Naive thymus-derived CD8-positive, alpha-beta T cell (primary cell): ENCODE results near the gene ACAD9. TPM values are rescaled to one million over a fixed set of nuclear protein-coding genes. Genes with fewer than 3 reads are reported as not detected.
"Not testable (repeated sequence)": the region's sequence is repeated elsewhere in the genome, so short reads cannot be mapped to it uniquely, and the experiment has no call there.

Source experiments
- ATAC-seq, 2 donors: fragments of 150-1000 bp; cut with Tn5 transposase in 1 of 2; sonication (Bioruptor Pico), chemical (Tn5 transposase) in 1 of 2; 1 replicate in 1 of 2; 2 replicates in 1 of 2; pipeline ENCODE4 v1.10.0; 2021; ENCODE audit warnings: mild to moderate bottlenecking in 2 of 2, moderate library complexity in 2 of 2
- POLR2A ChIA-PET: fragments of 350-600 bp; sonication (Branson Sonifier 250); formaldehyde crosslinking; loops from one replicate; lab custom pipeline; 2021; ENCODE audit warnings: antibody characterized with exemption; lab: Charles Lee
- DNase-seq, 10 donors: peaks; one replicate each; pipeline versions ENCODE4 v3.0.0 to v3.0.0-alpha.2; 2020 to 2022
- H3K27ac Mint-ChIP-seq, 10 donors: one replicate each; pipeline ENCODE4 v1.8.0; 2020 to 2022; ENCODE audit warnings: mild to moderate bottlenecking in 10 of 10, mixed read lengths in 10 of 10, moderate library complexity in 4 of 10, inconsistent platforms in 1 of 10
- H3K27me3 Mint-ChIP-seq, 5 donors: one replicate each; pipeline ENCODE4 v1.8.0; 2021 to 2022; ENCODE audit warnings: mixed read lengths in 5 of 5
- H3K36me3 Mint-ChIP-seq, 3 donors: one replicate each; pipeline ENCODE4 v1.8.0; 2020 to 2022; ENCODE audit warnings: mixed read lengths in 3 of 3, mild to moderate bottlenecking in 2 of 3, inconsistent platforms in 1 of 3
- H3K4me1 Mint-ChIP-seq, 4 donors: one replicate each; pipeline ENCODE4 v1.8.0; 2021 to 2022; ENCODE audit warnings: mixed read lengths in 4 of 4
- H3K4me3 Mint-ChIP-seq, 10 donors: one replicate each; pipeline ENCODE4 v1.8.0; 2020 to 2022; ENCODE audit warnings: mild to moderate bottlenecking in 10 of 10, mixed read lengths in 10 of 10, moderate library complexity in 6 of 10, inconsistent platforms in 1 of 10
- H3K9me3 Mint-ChIP-seq, 9 donors: one replicate each; pipeline ENCODE4 v1.8.0; 2020 to 2022; ENCODE audit warnings: mixed read lengths in 9 of 9, mild to moderate bottlenecking in 3 of 9, inconsistent platforms in 1 of 9, moderate library complexity in 1 of 9
- polyA plus RNA-seq, 3 donors: library from polyadenylated mRNA; unstranded; fragments of 300-500 nt; fragmentation: Illumina TruSeq; gene quantifications; one replicate each; pipeline ENCODE4 v1.2.3, GENCODE V29; 2021
- total RNA-seq, 8 experiments: library from RNA in 2 of 8; stranded (reverse) in 2 of 8; gene quantifications; one replicate each; pipeline ENCODE4 v1.2.3 and lab custom pipeline; 2021 to 2026

The ACAD9 gene
- total RNA-seq (10 to 100 TPM; 57.0 to 61.3 TPM), polyA plus RNA-seq (10 to 100 TPM; 14.0 to 20.4 (median 16.5) TPM), total RNA-seq (lab: John Stamatoyannopoulos, UW) (55.6 to 105 (median 83.9) reads per million in 6 experiments)

DNA sequence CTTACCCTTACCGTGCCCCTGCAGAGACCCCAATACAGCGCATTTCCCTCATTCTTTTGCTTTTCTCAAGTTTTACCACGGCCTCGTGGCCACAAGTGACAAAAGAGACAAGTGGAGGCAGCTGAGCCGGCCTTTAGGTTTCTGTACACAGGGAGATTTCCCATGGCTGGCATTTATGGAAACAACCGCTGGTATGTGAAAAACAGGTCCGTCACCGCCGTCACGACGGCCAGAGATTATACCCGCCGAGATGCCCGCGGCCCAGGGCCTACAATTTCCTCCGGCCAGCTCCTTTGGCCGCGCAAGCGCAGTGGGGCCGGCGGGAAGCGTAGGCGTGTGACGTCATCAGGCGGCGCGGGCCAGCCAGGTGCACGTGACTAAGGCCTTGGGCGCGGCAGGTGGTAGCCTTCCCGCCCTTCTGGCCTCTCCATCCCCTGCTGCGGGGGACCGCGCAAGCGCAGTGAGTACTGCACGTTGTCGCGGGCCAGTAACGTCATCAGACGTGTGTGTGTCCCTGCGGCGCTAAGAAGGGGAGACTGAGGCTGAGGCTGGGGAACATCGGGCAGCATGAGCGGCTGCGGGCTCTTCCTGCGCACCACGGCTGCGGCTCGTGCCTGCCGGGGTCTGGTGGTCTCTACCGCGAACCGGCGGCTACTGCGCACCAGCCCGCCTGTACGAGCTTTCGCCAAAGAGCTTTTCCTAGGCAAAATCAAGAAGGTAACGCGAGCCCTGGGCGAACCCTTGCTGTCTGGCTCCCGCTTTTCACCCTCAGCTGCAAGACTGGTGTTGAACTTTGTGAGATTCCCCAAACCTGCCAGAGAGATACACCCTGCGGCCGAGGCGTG is at the start of gene ACAD9:
Gene ACAD9, plus strand, starts transcription at position 496 of the 845 bp plus-strand sequence. Its CDS starts 72 bp downstream, at position 568.
- peak; percentile 90 to 91 for ATAC-seq
- DNase-seq: peak; percentile 95 to 98 (median 96)
- peaks cover 0 to 22% (median 0%) of the 10 kb centered on the region in 3 donors for H3K36me3 Mint-ChIP-seq
- peaks cover 39 to 84% (median 79%) of the 10 kb centered on the region in 4 donors for H3K4me1 Mint-ChIP-seq
- H3K9me3 Mint-ChIP-seq: no peaks in the 10 kb centered on the region
- H3K27me3 Mint-ChIP-seq: peaks cover 0 to 5% (median 0%) of the 10 kb centered on the region in 5 donors
- peak within 1 kb of the TSS; percentile 93 to 99 (median 98) for H3K27ac Mint-ChIP-seq
- POLR2A ChIA-PET: interaction anchor here (0.7 to 3.2 kb wide), 17 partner anchors 9 to 827 kb away, joined by 3 to 29 read pairs (median 4); partner anchors contain the start of genes COPG1, RAB43 and SEC61A1
- peak within 1 kb of the TSS; percentile 85 to 95 (median 93) for H3K4me3 Mint-ChIP-seq

DNA sequence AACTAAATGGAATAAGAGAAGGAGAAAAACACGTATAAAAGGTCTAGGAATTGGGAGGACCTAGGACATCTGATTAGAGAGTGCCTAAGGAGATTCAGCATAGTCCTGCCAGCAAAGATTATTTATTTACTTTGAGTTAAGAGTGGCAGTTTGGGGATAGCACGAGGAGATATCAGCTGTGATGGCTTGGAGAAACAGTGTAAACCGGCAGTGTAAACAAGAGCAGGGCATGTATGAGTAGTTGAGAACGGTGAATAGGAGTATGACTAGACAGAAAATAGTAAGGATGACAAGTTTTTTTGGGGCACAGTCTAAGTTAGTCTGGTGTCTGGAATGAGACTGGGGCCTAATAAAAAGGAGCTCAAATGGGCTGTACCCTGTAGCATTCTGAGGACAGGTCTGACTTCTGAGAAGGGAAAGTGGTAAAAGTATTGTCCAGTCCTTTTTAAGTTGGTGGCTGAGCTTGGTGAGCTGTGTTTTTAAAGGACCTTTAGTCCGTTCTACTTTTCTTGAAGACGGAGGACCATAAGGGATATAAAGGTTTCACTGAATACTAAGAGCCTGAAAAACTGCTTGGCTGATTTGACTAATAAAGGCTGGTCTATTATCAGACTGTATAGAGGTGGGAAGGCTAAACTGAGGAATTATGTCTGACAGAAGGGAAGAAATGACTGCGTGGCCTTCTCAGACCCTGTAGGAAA is 49.3 kb upstream of the ACAD9 start:
- H3K9me3 Mint-ChIP-seq, DNase-seq, H3K4me1 Mint-ChIP-seq, POLR2A ChIA-PET, H3K4me3 Mint-ChIP-seq, H3K27me3 Mint-ChIP-seq, H3K27ac Mint-ChIP-seq, H3K36me3 Mint-ChIP-seq, ATAC-seq: not testable (repeated sequence)

DNA sequence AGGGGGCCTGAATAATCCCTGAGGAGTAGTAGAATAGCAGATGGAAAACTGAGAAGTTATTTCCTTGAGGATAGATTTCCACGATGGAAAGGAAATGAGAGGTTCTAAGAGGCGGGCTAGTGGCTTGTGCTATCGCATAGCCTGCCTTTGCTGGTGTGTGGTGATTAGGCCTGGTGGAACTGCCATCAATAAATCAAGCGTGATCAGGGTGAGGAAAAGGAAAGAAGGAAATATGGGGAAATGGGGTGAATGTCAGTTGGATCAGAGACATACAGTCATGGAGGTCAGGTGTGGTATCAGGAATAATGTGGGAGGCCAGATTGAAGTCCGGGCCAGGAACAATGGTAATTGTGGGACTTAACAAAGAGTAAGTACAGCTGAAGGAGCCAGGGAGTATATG is 48.7 kb upstream of the ACAD9 start:
- POLR2A ChIA-PET, H3K36me3 Mint-ChIP-seq, DNase-seq, H3K27ac Mint-ChIP-seq, H3K27me3 Mint-ChIP-seq, H3K9me3 Mint-ChIP-seq, H3K4me1 Mint-ChIP-seq, ATAC-seq, H3K4me3 Mint-ChIP-seq: not testable (repeated sequence)

DNA sequence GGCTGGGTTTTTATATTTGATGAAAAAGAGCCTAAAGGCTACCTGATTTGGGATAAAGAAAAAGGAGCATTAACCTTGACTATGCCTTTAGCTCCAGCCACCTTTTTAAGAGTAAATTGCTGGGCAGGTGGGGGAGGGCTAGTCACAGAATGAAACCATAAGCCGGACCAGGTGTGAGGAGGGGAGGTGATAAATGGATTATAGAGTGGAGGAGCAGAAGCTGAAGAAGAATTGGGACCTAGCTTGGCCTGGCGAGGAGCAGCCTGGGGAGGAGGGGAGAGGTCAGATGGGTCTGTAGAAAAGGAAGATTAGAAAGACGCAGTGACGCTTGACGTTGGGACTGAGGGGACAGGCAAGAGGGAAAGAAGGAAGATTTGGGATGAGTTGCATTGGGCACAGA is 46.4 kb upstream of the ACAD9 start:
- ATAC-seq, H3K4me3 Mint-ChIP-seq, H3K36me3 Mint-ChIP-seq, H3K9me3 Mint-ChIP-seq, H3K27ac Mint-ChIP-seq, DNase-seq, H3K27me3 Mint-ChIP-seq, POLR2A ChIA-PET, H3K4me1 Mint-ChIP-seq: not testable (repeated sequence)

GRCh38 chr3:128835096-128835495 is 44.3 kb upstream of the ACAD9 start:
- ATAC-seq (no peak), DNase-seq (no peak)
- POLR2A ChIA-PET: no interaction called here
- Mint-ChIP-seq H3K9me3 (no peaks in the 10 kb centered on the region), H3K27me3 (no peaks in the 10 kb centered on the region), H3K4me3 (no peak overlapping the region), H3K36me3 (no peaks in the 10 kb centered on the region), H3K4me1 (no peaks in the 10 kb centered on the region), H3K27ac (no peak overlapping the region)

DNA sequence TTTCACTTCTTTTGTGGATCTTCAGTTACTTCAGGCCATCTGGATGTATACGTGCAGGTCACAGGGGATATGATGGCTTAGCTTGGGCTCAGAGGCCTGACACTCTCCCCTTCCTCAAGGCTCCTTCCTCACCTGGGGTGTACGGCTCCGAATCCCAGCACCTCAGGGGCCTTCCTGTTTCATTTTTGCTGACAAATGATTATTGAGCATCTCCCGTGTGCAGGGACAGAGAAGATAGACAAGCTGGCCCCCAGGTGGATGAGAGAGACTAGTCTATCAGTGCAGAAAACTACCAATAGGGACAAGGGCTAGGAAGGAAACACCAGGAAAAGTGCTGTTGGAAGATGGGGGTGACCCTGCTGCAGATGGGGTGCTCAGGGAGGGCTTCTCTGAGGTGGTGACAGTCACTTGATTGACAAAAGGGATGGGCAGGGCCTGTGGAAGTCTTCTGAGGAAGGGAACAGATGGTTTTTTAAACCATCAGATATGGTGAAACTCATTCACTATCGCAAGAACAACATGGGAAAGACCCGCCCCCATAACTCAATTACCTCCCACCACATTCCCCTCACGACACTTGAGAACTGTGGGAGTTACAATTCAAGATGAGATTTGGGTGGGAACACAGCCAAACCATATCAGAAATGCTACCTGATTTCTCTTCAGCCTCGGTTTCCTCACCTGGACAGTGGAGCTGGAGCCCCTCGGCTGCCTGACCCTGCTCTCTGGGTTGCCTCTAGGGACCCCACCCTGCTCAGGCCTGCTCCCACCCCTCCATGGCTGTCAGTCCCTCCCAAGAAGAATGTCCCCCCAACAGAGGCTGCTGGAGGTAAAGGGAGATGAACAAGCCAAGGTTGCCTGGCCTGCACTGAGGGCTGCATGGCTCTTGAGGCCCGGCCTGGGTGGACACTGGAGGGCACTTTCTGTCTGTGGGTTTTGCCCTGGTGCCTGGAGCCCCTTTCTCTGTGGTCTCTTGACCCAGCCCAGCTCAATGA is 37.2 kb upstream of the ACAD9 start:
- POLR2A ChIA-PET: no interaction called here
- Mint-ChIP-seq H3K27ac (peak overlapping the region in 1 of 10 donors; percentile 5), H3K36me3 (no peaks in the 10 kb centered on the region), H3K27me3 (no peaks in the 10 kb centered on the region), H3K4me3 (no peak overlapping the region), H3K9me3 (no peaks in the 10 kb centered on the region), H3K4me1 (peaks cover 8 to 20% (median 17%) of the 10 kb centered on the region in 4 donors)
- DNase-seq (no peak), ATAC-seq (no peak)

DNA sequence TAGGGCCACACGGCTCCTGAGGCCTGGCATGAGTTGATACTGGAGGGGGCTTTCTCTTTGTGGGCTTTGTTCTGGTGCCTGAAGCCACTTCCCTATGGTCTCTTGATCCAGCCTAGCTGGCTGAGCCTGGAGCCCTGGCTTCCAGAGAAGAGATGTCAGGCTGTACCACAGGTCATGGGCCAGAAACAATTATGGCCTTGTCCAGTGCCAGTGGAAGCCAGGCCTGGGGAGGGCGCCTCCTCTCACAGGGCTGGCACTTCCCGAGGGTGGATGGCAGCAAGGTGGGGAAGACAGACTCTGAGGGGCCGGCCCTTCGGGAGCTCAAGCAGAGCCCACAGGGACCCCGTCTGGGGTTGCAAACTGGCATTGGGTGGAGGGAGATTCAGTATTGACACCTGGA is 34.9 kb upstream of the ACAD9 start:
- DNase-seq (no peak), ATAC-seq (no peak)
- H3K9me3 Mint-ChIP-seq: no peaks in the 10 kb centered on the region
- H3K4me1 Mint-ChIP-seq: peaks cover 8 to 20% (median 18%) of the 10 kb centered on the region in 4 donors
- peak overlapping the region in 4 of 10 donors; percentile 22 to 91 (median 32) for H3K4me3 Mint-ChIP-seq
- POLR2A ChIA-PET: interaction anchor here (2.7 kb wide), 1 partner anchor 164 kb away, joined by 11 read pairs; no protein-coding TSS in a partner anchor
- H3K36me3 Mint-ChIP-seq: no peaks in the 10 kb centered on the region
- no peaks in the 10 kb centered on the region for H3K27me3 Mint-ChIP-seq
- H3K27ac Mint-ChIP-seq: peak overlapping the region in 5 of 10 donors; percentile 40 to 89 (median 62)

GRCh38 chr3:128845119-128845777 is 34.2 kb upstream of the ACAD9 start:
- DNase-seq (no peak), ATAC-seq (no peak)
- Mint-ChIP-seq H3K4me3 (peak overlapping the region; percentile 51 to 91 (median 84)), H3K9me3 (no peaks in the 10 kb centered on the region), H3K36me3 (no peaks in the 10 kb centered on the region), H3K27me3 (no peaks in the 10 kb centered on the region), H3K4me1 (peaks cover 8 to 20% (median 18%) of the 10 kb centered on the region in 4 donors), H3K27ac (peak overlapping the region; percentile 40 to 89 (median 76))
- POLR2A ChIA-PET: interaction anchor here (0.9 to 2.7 kb wide), 7 partner anchors 26 to 164 kb away, joined by 3 to 11 read pairs (median 3); no protein-coding TSS in a partner anchor

- Mint-ChIP-seq H3K27ac (peak overlapping the region; percentile 70 to 92 (median 85)), H3K27me3 (no peaks in the 10 kb centered on the region), H3K9me3 (no peaks in the 10 kb centered on the region), H3K4me3 (peak overlapping the region; percentile 68 to 92 (median 87)), H3K4me1 (peaks cover 8 to 20% (median 18%) of the 10 kb centered on the region in 4 donors), H3K36me3 (no peaks in the 10 kb centered on the region)
- POLR2A ChIA-PET: interaction anchor here (0.9 to 2.7 kb wide), 7 partner anchors 26 to 165 kb away, joined by 3 to 11 read pairs (median 3); no protein-coding TSS in a partner anchor
- ATAC-seq (peak; percentile 83 to 86), DNase-seq (peak; percentile 61 to 87 (median 73))
These were observed 33.5 kb upstream of the ACAD9 start for GRCh38 chr3:128845778-128846485.

GRCh38 chr3:128846486-128846891 is 32.9 kb upstream of the ACAD9 start:
- Mint-ChIP-seq H3K9me3 (no peaks in the 10 kb centered on the region), H3K27me3 (no peaks in the 10 kb centered on the region), H3K4me3 (peak overlapping the region; percentile 68 to 92 (median 87)), H3K4me1 (peaks cover 8 to 20% (median 18%) of the 10 kb centered on the region in 4 donors), H3K36me3 (no peaks in the 10 kb centered on the region), H3K27ac (peak overlapping the region; percentile 66 to 92 (median 84))
- POLR2A ChIA-PET: interaction anchor here (0.9 to 2.7 kb wide), 5 partner anchors 25 to 166 kb away, joined by 3 to 11 read pairs (median 3); no protein-coding TSS in a partner anchor
- ATAC-seq: peak; percentile 21 to 41
- no peak for DNase-seq
